ENCODE data around the gene STAM.

- no peak for TF ChIP-seq CTCF (IDR thresholded peaks at IDR 0.05)
- TF ChIP-seq POLR2A (IDR thresholded peaks at IDR 0.05): no peak
These were observed 104.1 kb downstream of the STAM start for GRCh38 chr10:17747883-17748550.

Data from thyroid gland (tissue), 4 donors.